HEK293 (cell line): Measurements from ENCODE around the gene PEF1.

Experiments
- CTCF ChIA-PET: fragments of 350-600 bp; formaldehyde crosslinking; extraction: SDS; loops from one replicate; lab custom pipeline; 2021; ENCODE audit warnings: antibody characterized with exemption; lab: Yijun Ruan, JAX
- POLR2A ChIA-PET: fragments of 300-600 bp; formaldehyde crosslinking; extraction: SDS; loops from one replicate; lab custom pipeline; 2020; ENCODE audit warnings: antibody characterized with exemption, inconsistent platforms; lab: Yijun Ruan, JAX
- H3K27ac ChIP-seq: fragments of 200-500 bp; sonication (Bioruptor generic); 2 replicates; pipeline ENCODE4 v1.5.1; 2014; ENCODE audit warnings: low read depth, low read length, control low read depth, inconsistent platforms; ENCODE audit errors: extremely low read depth
- H3K36me3 ChIP-seq, 2 experiments: fragments of 200-500 bp in 1 of 2; sonication (Bioruptor generic) in 1 of 2; 1 replicate in 1 of 2; 2 replicates in 1 of 2; pipeline ENCODE4 v1.5.1; 2014 to 2017; ENCODE audit warnings: inconsistent platforms in 2 of 2, low read length in 2 of 2; ENCODE audit not compliant: control insufficient read depth in 2 of 2, insufficient read depth in 1 of 2
- H3K4me1 ChIP-seq: fragments of 200-500 bp; sonication (Bioruptor generic); 2 replicates; pipeline ENCODE4 v1.5.1; 2014; ENCODE audit warnings: mild to moderate bottlenecking, low read length, inconsistent platforms; ENCODE audit not compliant: control insufficient read depth, insufficient read depth
- H3K4me3 ChIP-seq: 2 replicates; pipeline ENCODE4 v1.5.1; 2011; ENCODE audit warnings: low read depth, mild to moderate bottlenecking, control low read depth, low read length, moderate library complexity
- H3K9me3 ChIP-seq: fragments of 200-500 bp; sonication (Bioruptor generic); 2 replicates; pipeline ENCODE4 v1.5.1; 2014; ENCODE audit warnings: low read depth, low read length, inconsistent platforms; ENCODE audit not compliant: control insufficient read depth, insufficient read depth
- EGR2 ChIP-seq: fragments of 450-650 bp; formaldehyde crosslinking; IDR thresholded peaks from 2 replicates; pipeline ENCODE4 v1.5.1; 2016; ENCODE audit warnings: low read depth, missing biosample characterization, missing genetic modification characterization
- FEZF1 ChIP-seq: fragments of 450-650 bp; formaldehyde crosslinking; IDR thresholded peaks from 2 replicates; pipeline ENCODE4 v1.5.1; 2016; ENCODE audit warnings: missing biosample characterization, missing genetic modification characterization
- HOXC10 ChIP-seq: sonication (generic); formaldehyde crosslinking; IDR thresholded peaks from 2 replicates; pipeline ENCODE4 v1.8.1; 2023; ENCODE audit warnings: mild to moderate bottlenecking, missing genetic modification reagents
- REPIN1 ChIP-seq: fragments of 450-650 bp; formaldehyde crosslinking; IDR thresholded peaks from 2 replicates; pipeline ENCODE4 v1.5.1; 2017; ENCODE audit warnings: missing biosample characterization, missing genetic modification characterization, low read depth
- SALL2 ChIP-seq: fragments of 450-650 bp; formaldehyde crosslinking; IDR thresholded peaks from 2 replicates; pipeline ENCODE4 v1.5.0; 2017; ENCODE audit warnings: missing biosample characterization, mild to moderate bottlenecking, missing genetic modification characterization, borderline replicate concordance
- SCRT2 ChIP-seq: fragments of 450-650 bp; formaldehyde crosslinking; IDR thresholded peaks from 2 replicates; pipeline ENCODE4 v1.5.1; 2016; ENCODE audit warnings: missing biosample characterization, missing genetic modification characterization
- TCF7L2 ChIP-seq: IDR thresholded peaks from 2 replicates; pipeline ENCODE4 v1.6.1; 2011; ENCODE audit warnings: low read depth, mild to moderate bottlenecking, inconsistent platforms, low read length, moderate library complexity, borderline replicate concordance
- TRIM28 ChIP-seq: IDR thresholded peaks from 2 replicates; pipeline ENCODE4 v1.6.1; 2011; ENCODE audit warnings: low read length, control low read depth, borderline replicate concordance
- ZBTB17 ChIP-seq: fragments of 450-650 bp; formaldehyde crosslinking; IDR thresholded peaks from 2 replicates; pipeline ENCODE4 v1.5.1; 2016; ENCODE audit warnings: missing biosample characterization, missing genetic modification characterization
- ZFP41 ChIP-seq: fragments of 450-650 bp; formaldehyde crosslinking; IDR thresholded peaks from 2 replicates; pipeline ENCODE4 v1.5.1; 2016; ENCODE audit warnings: missing biosample characterization, missing genetic modification characterization, borderline replicate concordance
- ZNF155 ChIP-seq: fragments of 450-650 bp; formaldehyde crosslinking; IDR thresholded peaks from 2 replicates; pipeline ENCODE4 v1.5.1; 2016; ENCODE audit warnings: missing biosample characterization, missing genetic modification characterization
- ZNF174 ChIP-seq: fragments of 450-650 bp; formaldehyde crosslinking; IDR thresholded peaks from 2 replicates; pipeline ENCODE4 v1.5.0; 2017; ENCODE audit warnings: missing biosample characterization, mild to moderate bottlenecking, missing genetic modification characterization
- ZNF311 ChIP-seq: fragments of 450-650 bp; formaldehyde crosslinking; IDR thresholded peaks from 2 replicates; pipeline ENCODE4 v1.5.1; 2017; ENCODE audit warnings: missing biosample characterization, missing genetic modification characterization, borderline replicate concordance
- ZNF366 ChIP-seq: fragments of 450-650 bp; formaldehyde crosslinking; conservative IDR thresholded peaks from 2 replicates; pipeline ENCODE4 v1.5.1; 2016; ENCODE audit warnings: missing biosample characterization, missing genetic modification characterization
- ZNF404 ChIP-seq: fragments of 450-650 bp; formaldehyde crosslinking; IDR thresholded peaks from 2 replicates; pipeline ENCODE4 v1.5.1; 2017; ENCODE audit warnings: missing biosample characterization, missing genetic modification characterization
- ZNF416 ChIP-seq: fragments of 450-650 bp; formaldehyde crosslinking; IDR thresholded peaks from 2 replicates; pipeline ENCODE4 v1.5.1; 2016; ENCODE audit warnings: missing biosample characterization, missing genetic modification characterization
- ZNF510 ChIP-seq: fragments of 450-650 bp; formaldehyde crosslinking; IDR thresholded peaks from 2 replicates; pipeline ENCODE4 v1.5.1; 2018; ENCODE audit warnings: mild to moderate bottlenecking, missing genetic modification characterization, missing biosample characterization; ENCODE audit not compliant: insufficient replicate concordance
- ZNF529 ChIP-seq: fragments of 450-650 bp; formaldehyde crosslinking; IDR thresholded peaks from 2 replicates; pipeline ENCODE4 v1.5.1; 2017; ENCODE audit warnings: missing genetic modification characterization, missing biosample characterization; ENCODE audit not compliant: insufficient replicate concordance
- ZNF624 ChIP-seq: fragments of 450-650 bp; formaldehyde crosslinking; IDR thresholded peaks from 2 replicates; pipeline ENCODE4 v1.5.1; 2017; ENCODE audit warnings: missing biosample characterization, missing genetic modification characterization
- ZNF677 ChIP-seq: fragments of 450-650 bp; IDR thresholded peaks from 2 replicates; pipeline ENCODE4 v1.5.0; 2018; ENCODE audit warnings: missing biosample characterization, mild to moderate bottlenecking, missing genetic modification characterization, moderate library complexity
- ZNF776 ChIP-seq: fragments of 450-650 bp; formaldehyde crosslinking; IDR thresholded peaks from 2 replicates; pipeline ENCODE4 v1.5.0; 2017; ENCODE audit warnings: missing biosample characterization, missing genetic modification characterization, borderline replicate concordance
- ZSCAN23 ChIP-seq: fragments of 450-650 bp; formaldehyde crosslinking; IDR thresholded peaks from 2 replicates; pipeline ENCODE4 v1.5.1; 2016; ENCODE audit warnings: missing biosample characterization, missing genetic modification characterization
- ZXDB ChIP-seq: fragments of 450-650 bp; formaldehyde crosslinking; IDR thresholded peaks from 2 replicates; pipeline ENCODE4 v1.5.1; 2016; ENCODE audit warnings: missing biosample characterization, missing genetic modification characterization
- TF ChIP-seq, protein P1 (sequence below): fragments of 450-650 bp; formaldehyde crosslinking; IDR thresholded peaks from 2 replicates; pipeline ENCODE4 v1.5.1; 2016; ENCODE audit warnings: missing biosample characterization, missing genetic modification characterization, borderline replicate concordance
- TF ChIP-seq, protein P2 (sequence below): fragments of 450-650 bp; formaldehyde crosslinking; optimal IDR thresholded peaks from 2 replicates; pipeline ENCODE3; 2016; ENCODE audit warnings: missing biosample characterization, mild to moderate bottlenecking, missing genetic modification characterization
- TF ChIP-seq, protein P3 (sequence below): sonication (generic); formaldehyde crosslinking; IDR thresholded peaks from 2 replicates; pipeline ENCODE4 v1.8.1; 2022; ENCODE audit warnings: mild to moderate bottlenecking, moderate library complexity, missing genetic modification reagents
- TF ChIP-seq, protein P4 (sequence below): fragments of 450-650 bp; formaldehyde crosslinking; IDR thresholded peaks from 2 replicates; pipeline ENCODE4 v1.5.1; 2016; ENCODE audit warnings: missing biosample characterization, missing genetic modification characterization
- TF ChIP-seq, protein P5 (sequence below): fragments of 450-650 bp; formaldehyde crosslinking; IDR thresholded peaks from 2 replicates; pipeline ENCODE4 v1.5.1; 2016; ENCODE audit warnings: missing biosample characterization, missing genetic modification characterization, low read depth

PEF1 gene, protein sequence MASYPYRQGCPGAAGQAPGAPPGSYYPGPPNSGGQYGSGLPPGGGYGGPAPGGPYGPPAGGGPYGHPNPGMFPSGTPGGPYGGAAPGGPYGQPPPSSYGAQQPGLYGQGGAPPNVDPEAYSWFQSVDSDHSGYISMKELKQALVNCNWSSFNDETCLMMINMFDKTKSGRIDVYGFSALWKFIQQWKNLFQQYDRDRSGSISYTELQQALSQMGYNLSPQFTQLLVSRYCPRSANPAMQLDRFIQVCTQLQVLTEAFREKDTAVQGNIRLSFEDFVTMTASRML

DNA sequence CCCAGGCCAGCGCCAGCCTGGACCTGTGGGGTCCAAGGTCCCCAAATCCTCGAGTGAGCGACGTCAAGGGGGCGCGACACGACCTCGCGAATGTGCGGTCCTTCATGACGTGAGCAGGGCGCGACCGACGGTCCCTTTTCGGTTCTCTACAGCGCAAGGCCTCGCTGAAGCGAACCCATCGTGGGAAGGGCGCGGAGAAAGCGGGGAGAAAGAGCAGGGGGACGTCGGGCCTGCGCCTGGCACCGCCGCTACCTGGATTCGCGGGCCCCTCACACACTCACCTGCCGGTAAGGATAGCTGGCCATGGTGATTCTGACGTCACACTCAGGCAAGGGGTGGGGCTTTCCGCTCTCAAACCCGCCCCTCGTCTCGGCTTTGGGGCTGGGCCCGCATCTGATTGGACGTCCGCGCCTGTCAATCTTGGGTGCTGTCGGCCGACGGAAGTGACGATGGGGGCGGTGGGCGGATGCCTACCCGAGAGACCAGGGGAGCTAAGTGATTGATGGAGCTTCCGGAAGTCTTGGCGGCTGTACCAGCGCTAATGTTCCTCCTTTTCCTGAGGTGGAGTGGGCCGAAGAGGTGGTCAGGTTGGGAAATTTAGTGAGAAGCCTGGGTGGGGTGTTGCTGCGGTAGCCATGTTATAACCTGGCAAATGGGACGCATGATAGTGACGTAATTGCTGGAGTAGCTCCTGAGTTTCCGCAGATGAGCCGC lies at the start of gene PEF1:
Gene PEF1 (minus strand): TSS at position 317 of the 714 bp plus-strand sequence. CDS start 12 bp downstream, at position 305.
- H3K36me3 ChIP-seq = peaks cover 0 to 11% of the 10 kb centered on the region in 2 experiments; a peak in 1 of 3 replicates
- H3K4me1 ChIP-seq = peaks cover 5% of the 10 kb centered on the region; the same call in 1 of the 2 replicates
- CTCF ChIA-PET = interaction anchor here (0.6 to 1.8 kb wide), 7 partner anchors 12 to 320 kb away, joined by 3 to 6 read pairs (median 4); no protein-coding TSS in a partner anchor
- POLR2A ChIA-PET = interaction anchor here (0.5 to 1.9 kb wide), 18 partner anchors 10 to 620 kb away, joined by 3 to 9 read pairs (median 4); partner anchors contain the start of genes COL16A1, KPNA6, SNRNP40 and ZCCHC17
- peak within 1 kb of the TSS; percentile 76 for H3K4me3 ChIP-seq
- peak within 1 kb of the TSS; percentile 74 for H3K27ac ChIP-seq
- H3K9me3 ChIP-seq = no peaks in the 10 kb centered on the region
- TF ChIP-seq ZBTB17 (tag by site-specific recombination) (peak; percentile 98), ZNF776 (tag by site-specific recombination) (no peak), TRIM28 (0 out of 2 replicates have a peak, but pooled peaks have one; percentile 51), REPIN1 (tag by site-specific recombination) (no peak), HOXC10 (CRISPR knock-in tag) (no peak), ZNF416 (tag by site-specific recombination) (no peak), ZNF529 (tag by site-specific recombination) (no peak), TCF7L2 (no peak), EGR2 (tag by site-specific recombination) (peak; percentile 92), ZXDB (tag by site-specific recombination) (peak; percentile 98), ZNF510 (tag by site-specific recombination) (no peak), ZNF311 (tag by site-specific recombination) (no peak), FEZF1 (no peak), ZSCAN23 (tag by site-specific recombination) (no peak), ZNF404 (no peak), SALL2 (no peak), ZFP41 (tag by site-specific recombination) (no peak), ZNF174 (tag by site-specific recombination) (no peak), ZNF677 (tag by site-specific recombination) (peak; percentile 95), ZNF366 (tag by site-specific recombination) (no peak), ZNF155 (tag by site-specific recombination) (no peak), SCRT2 (tag by site-specific recombination) (peak; percentile 39; the same call in 1 of the 2 replicates), ZNF624 (no peak)
- TF ChIP-seq, protein P1, sequence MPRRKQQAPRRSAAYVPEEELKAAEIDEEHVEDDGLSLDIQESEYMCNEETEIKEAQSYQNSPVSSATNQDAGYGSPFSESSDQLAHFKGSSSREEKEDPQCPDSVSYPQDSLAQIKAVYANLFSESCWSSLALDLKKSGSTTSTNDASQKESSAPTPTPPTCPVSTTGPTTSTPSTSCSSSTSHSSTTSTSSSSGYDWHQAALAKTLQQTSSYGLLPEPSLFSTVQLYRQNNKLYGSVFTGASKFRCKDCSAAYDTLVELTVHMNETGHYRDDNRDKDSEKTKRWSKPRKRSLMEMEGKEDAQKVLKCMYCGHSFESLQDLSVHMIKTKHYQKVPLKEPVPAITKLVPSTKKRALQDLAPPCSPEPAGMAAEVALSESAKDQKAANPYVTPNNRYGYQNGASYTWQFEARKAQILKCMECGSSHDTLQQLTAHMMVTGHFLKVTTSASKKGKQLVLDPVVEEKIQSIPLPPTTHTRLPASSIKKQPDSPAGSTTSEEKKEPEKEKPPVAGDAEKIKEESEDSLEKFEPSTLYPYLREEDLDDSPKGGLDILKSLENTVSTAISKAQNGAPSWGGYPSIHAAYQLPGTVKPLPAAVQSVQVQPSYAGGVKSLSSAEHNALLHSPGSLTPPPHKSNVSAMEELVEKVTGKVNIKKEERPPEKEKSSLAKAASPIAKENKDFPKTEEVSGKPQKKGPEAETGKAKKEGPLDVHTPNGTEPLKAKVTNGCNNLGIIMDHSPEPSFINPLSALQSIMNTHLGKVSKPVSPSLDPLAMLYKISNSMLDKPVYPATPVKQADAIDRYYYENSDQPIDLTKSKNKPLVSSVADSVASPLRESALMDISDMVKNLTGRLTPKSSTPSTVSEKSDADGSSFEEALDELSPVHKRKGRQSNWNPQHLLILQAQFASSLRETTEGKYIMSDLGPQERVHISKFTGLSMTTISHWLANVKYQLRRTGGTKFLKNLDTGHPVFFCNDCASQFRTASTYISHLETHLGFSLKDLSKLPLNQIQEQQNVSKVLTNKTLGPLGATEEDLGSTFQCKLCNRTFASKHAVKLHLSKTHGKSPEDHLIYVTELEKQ (tag by site-specific recombination) = no peak
- TF ChIP-seq, protein P2, sequence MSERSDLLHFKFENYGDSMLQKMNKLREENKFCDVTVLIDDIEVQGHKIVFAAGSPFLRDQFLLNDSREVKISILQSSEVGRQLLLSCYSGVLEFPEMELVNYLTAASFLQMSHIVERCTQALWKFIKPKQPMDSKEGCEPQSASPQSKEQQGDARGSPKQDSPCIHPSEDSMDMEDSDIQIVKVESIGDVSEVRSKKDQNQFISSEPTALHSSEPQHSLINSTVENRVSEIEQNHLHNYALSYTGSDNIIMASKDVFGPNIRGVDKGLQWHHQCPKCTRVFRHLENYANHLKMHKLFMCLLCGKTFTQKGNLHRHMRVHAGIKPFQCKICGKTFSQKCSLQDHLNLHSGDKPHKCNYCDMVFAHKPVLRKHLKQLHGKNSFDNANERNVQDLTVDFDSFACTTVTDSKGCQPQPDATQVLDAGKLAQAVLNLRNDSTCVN (tag by site-specific recombination) = peak; percentile 55
- TF ChIP-seq, protein P3, sequence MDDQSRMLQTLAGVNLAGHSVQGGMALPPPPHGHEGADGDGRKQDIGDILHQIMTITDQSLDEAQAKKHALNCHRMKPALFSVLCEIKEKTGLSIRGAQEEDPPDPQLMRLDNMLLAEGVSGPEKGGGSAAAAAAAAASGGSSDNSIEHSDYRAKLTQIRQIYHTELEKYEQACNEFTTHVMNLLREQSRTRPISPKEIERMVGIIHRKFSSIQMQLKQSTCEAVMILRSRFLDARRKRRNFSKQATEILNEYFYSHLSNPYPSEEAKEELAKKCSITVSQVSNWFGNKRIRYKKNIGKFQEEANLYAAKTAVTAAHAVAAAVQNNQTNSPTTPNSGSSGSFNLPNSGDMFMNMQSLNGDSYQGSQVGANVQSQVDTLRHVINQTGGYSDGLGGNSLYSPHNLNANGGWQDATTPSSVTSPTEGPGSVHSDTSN (CRISPR knock-in tag) = peak; percentile 97; the same call in 1 of the 2 replicates
- TF ChIP-seq, protein P4, sequence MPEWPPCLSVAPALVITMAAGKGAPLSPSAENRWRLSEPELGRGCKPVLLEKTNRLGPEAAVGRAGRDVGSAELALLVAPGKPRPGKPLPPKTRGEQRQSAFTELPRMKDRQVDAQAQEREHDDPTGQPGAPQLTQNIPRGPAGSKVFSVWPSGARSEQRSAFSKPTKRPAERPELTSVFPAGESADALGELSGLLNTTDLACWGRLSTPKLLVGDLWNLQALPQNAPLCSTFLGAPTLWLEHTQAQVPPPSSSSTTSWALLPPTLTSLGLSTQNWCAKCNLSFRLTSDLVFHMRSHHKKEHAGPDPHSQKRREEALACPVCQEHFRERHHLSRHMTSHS (tag by site-specific recombination) = no peak
- TF ChIP-seq, protein P5, sequence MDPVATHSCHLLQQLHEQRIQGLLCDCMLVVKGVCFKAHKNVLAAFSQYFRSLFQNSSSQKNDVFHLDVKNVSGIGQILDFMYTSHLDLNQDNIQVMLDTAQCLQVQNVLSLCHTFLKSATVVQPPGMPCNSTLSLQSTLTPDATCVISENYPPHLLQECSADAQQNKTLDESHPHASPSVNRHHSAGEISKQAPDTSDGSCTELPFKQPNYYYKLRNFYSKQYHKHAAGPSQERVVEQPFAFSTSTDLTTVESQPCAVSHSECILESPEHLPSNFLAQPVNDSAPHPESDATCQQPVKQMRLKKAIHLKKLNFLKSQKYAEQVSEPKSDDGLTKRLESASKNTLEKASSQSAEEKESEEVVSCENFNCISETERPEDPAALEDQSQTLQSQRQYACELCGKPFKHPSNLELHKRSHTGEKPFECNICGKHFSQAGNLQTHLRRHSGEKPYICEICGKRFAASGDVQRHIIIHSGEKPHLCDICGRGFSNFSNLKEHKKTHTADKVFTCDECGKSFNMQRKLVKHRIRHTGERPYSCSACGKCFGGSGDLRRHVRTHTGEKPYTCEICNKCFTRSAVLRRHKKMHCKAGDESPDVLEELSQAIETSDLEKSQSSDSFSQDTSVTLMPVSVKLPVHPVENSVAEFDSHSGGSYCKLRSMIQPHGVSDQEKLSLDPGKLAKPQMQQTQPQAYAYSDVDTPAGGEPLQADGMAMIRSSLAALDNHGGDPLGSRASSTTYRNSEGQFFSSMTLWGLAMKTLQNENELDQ (tag by site-specific recombination) = no peak
